Thoracic aorta (tissue), 2 donors: ENCODE data around the gene SSR2. TPM values are rescaled to one million over a fixed set of nuclear protein-coding genes. Genes with fewer than 3 reads are reported as not detected.

Experiments used
- ATAC-seq: fragments of 150-250 bp; one replicate; pipeline ENCODE4 v1.8.0; 2017; ENCODE audit warnings: low read depth; ENCODE audit not compliant: insufficient number of reproducible peaks, low FRiP score
- DNase-seq: peaks from one replicate; pipeline ENCODE4 v3.0.0-alpha.2; 2020; ENCODE audit warnings: low spot score
- H3K27ac ChIP-seq, 2 donors: fragments of 200-600 bp; sonication (generic); 1 replicate in 1 of 2; 2 replicates in 1 of 2; pipeline ENCODE4 v1.5.1; 2016; ENCODE audit warnings: mild to moderate bottlenecking in 2 of 2, moderate library complexity in 2 of 2
- H3K27me3 ChIP-seq: fragments of 200-600 bp; sonication (generic); replicated peaks from 2 replicates; pipeline ENCODE4 v1.6.0; 2016; ENCODE audit warnings: mild to moderate bottlenecking; ENCODE audit not compliant: insufficient read depth
- H3K36me3 ChIP-seq: fragments of 200-600 bp; sonication (generic); one replicate; pipeline ENCODE4 v1.5.1; 2016
- H3K4me1 ChIP-seq, 2 donors: fragments of 200-600 bp; sonication (generic); 1 replicate in 1 of 2; 2 replicates in 1 of 2; pipeline versions ENCODE4 v1.5.1 to v1.6.0; 2016; ENCODE audit warnings: low read depth in 2 of 2, mild to moderate bottlenecking in 1 of 2; ENCODE audit not compliant: control insufficient read depth in 1 of 2
- H3K4me3 ChIP-seq: fragments of 200-600 bp; sonication (generic); 2 replicates; pipeline ENCODE4 v1.5.1; 2016; ENCODE audit warnings: mild to moderate bottlenecking
- H3K9me3 ChIP-seq: fragments of 200-600 bp; sonication (generic); 2 replicates; pipeline ENCODE4 v1.5.1; 2016
- total RNA-seq, 2 donors: library from RNA; depleted of rRNA; stranded (reverse); fragments of >200 nt; gene quantifications; one replicate each; pipeline versions ENCODE4 v1.1.0 to v1.2.3, GENCODE V29; 2016
- TF ChIP-seq, protein P1 (sequence below): fragments of 200-600 bp; sonication (generic); IDR thresholded peaks from one replicate; pipeline ENCODE4 v1.5.1; 2019; ENCODE audit warnings: antibody characterized with exemption

The SSR2 gene
- total RNA-seq, 2 donors from 2014 or later: 132 to 241 TPM

GRCh38 chr1:156065212-156065611 lies 44.5 kb upstream of the SSR2 start:
- TF ChIP-seq, protein P1, sequence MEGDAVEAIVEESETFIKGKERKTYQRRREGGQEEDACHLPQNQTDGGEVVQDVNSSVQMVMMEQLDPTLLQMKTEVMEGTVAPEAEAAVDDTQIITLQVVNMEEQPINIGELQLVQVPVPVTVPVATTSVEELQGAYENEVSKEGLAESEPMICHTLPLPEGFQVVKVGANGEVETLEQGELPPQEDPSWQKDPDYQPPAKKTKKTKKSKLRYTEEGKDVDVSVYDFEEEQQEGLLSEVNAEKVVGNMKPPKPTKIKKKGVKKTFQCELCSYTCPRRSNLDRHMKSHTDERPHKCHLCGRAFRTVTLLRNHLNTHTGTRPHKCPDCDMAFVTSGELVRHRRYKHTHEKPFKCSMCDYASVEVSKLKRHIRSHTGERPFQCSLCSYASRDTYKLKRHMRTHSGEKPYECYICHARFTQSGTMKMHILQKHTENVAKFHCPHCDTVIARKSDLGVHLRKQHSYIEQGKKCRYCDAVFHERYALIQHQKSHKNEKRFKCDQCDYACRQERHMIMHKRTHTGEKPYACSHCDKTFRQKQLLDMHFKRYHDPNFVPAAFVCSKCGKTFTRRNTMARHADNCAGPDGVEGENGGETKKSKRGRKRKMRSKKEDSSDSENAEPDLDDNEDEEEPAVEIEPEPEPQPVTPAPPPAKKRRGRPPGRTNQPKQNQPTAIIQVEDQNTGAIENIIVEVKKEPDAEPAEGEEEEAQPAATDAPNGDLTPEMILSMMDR: no peak
- H3K9me3 ChIP-seq: no peaks in the 10 kb centered on the region
- H3K36me3 ChIP-seq: no peaks in the 10 kb centered on the region
- no peaks in the 10 kb centered on the region for H3K27me3 ChIP-seq
- DNase-seq (no peak), ATAC-seq (no peak)
- no peak overlapping the region for H3K27ac ChIP-seq
- no peaks in the 10 kb centered on the region for H3K4me1 ChIP-seq
- H3K4me3 ChIP-seq: no peak overlapping the region

- H3K9me3 ChIP-seq: no peaks in the 10 kb centered on the region
- no peaks in the 10 kb centered on the region for H3K27me3 ChIP-seq
- no peak for DNase-seq
- H3K36me3 ChIP-seq: no peaks in the 10 kb centered on the region
- no peak overlapping the region for H3K27ac ChIP-seq
- TF ChIP-seq, protein P1: no peak
- no peak for ATAC-seq
- H3K4me3 ChIP-seq: no peak overlapping the region
- H3K4me1 ChIP-seq: no peaks in the 10 kb centered on the region
These were observed 43.9 kb upstream of the SSR2 start for GRCh38 chr1:156064615-156065014.

GRCh38 chr1:156063997-156064285 lies 43.2 kb upstream of the SSR2 start:
- H3K36me3 ChIP-seq: no peaks in the 10 kb centered on the region
- H3K4me1 ChIP-seq: no peaks in the 10 kb centered on the region
- no peak for ATAC-seq
- TF ChIP-seq, protein P1: no peak
- no peak for DNase-seq
- H3K4me3 ChIP-seq: no peak overlapping the region
- no peaks in the 10 kb centered on the region for H3K27me3 ChIP-seq
- no peaks in the 10 kb centered on the region for H3K9me3 ChIP-seq
- H3K27ac ChIP-seq: no peak overlapping the region

DNA sequence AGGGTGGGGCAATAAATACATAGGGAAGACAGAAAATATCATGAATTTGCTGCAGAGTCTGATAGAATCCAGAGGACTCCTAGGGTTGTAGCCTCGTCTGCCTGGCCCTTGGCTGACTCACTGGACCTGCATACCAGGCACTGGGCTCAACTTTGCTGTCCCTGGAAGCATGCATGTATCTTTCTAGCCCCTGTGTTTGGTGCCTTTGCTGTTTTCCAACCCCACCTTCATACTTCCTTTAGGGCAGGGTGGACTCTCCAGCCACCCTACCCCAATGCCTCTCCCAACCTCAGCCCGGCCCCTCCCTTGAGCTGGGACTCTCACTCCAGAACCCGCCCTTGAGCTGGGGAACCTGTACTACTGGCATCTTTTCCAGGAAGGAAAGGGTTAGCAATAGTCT lies 41.4 kb upstream of the SSR2 start:
- TF ChIP-seq, protein P1: no peak
- DNase-seq (no peak), ATAC-seq (no peak)
- Histone ChIP-seq H3K36me3 (peaks cover 6% of the 10 kb centered on the region), H3K27ac (no peak overlapping the region), H3K27me3 (no peaks in the 10 kb centered on the region), H3K4me3 (no peak overlapping the region), H3K4me1 (no peaks in the 10 kb centered on the region), H3K9me3 (no peaks in the 10 kb centered on the region)

- peaks cover 0 to 3% of the 10 kb centered on the region in 2 donors for H3K4me1 ChIP-seq
- no peak within 1 kb of the TSS for H3K27ac ChIP-seq
These were observed 40.3 kb upstream of the SSR2 start, which contains the start of gene RAB25 for GRCh38 chr1:156060937-156061636. Gene RAB25, plus strand, starts transcription at chr1:156061160. Its CDS starts 241 bp downstream, at chr1:156061401.

More at GRCh38 chr1:156060937-156061636, 40.3 kb upstream of the SSR2 start, which contains the start of gene RAB25:
- TF ChIP-seq, protein P1: no peak
- H3K27me3 ChIP-seq: no peaks in the 10 kb centered on the region
- no peaks in the 10 kb centered on the region for H3K9me3 ChIP-seq
- DNase-seq (no peak), ATAC-seq (no peak)
- no peak within 1 kb of the TSS for H3K4me3 ChIP-seq
- H3K36me3 ChIP-seq: peaks cover 6% of the 10 kb centered on the region
